Fibroblast of peridontal ligament (primary cell): Measurements from ENCODE around the gene RPTOR.

ENCODE experiments used
- DNase-seq: peaks from one replicate; pipeline ENCODE4 v3.0.0-alpha.2; 2010; ENCODE audit errors: extremely low read depth

The RPTOR gene

GRCh38 chr17:80892900-80893603 is 348.4 kb downstream of the RPTOR start:
- peak; percentile 41 for DNase-seq

- DNase-seq: no peak
Measured at GRCh38 chr17:80893604-80894438, 349.2 kb downstream of the RPTOR start.

GRCh38 chr17:80894439-80894721 is 349.7 kb downstream of the RPTOR start:
- DNase-seq: no peak

- no peak for DNase-seq
Measured at GRCh38 chr17:80894726-80895125, 350.1 kb downstream of the RPTOR start.

GRCh38 chr17:80895366-80895765 is 350.7 kb downstream of the RPTOR start:
- no peak for DNase-seq

GRCh38 chr17:80898716-80899115 is 354.1 kb downstream of the RPTOR start:
- no peak for DNase-seq

GRCh38 chr17:80899402-80900268 is 355.0 kb downstream of the RPTOR start:
- peak; percentile 30 for DNase-seq

- DNase-seq: no peak
Measured at GRCh38 chr17:80901319-80901718, 356.7 kb downstream of the RPTOR start.

GRCh38 chr17:80902197-80902962 is 357.7 kb downstream of the RPTOR start:
- DNase-seq: no peak

- DNase-seq: no peak
Measured at GRCh38 chr17:80902963-80903611, 358.4 kb downstream of the RPTOR start.

GRCh38 chr17:80904036-80904753 is 359.6 kb downstream of the RPTOR start:
- DNase-seq: no peak

- no peak for DNase-seq
Measured at GRCh38 chr17:80905586-80906230, 361.1 kb downstream of the RPTOR start.

GRCh38 chr17:80906364-80907259 is 362.0 kb downstream of the RPTOR start:
- no peak for DNase-seq

- DNase-seq: no peak
Measured at GRCh38 chr17:80907281-80907680, 362.6 kb downstream of the RPTOR start.

- DNase-seq: no peak
Measured at GRCh38 chr17:80908211-80908610, 363.6 kb downstream of the RPTOR start.

- DNase-seq: no peak
Measured at GRCh38 chr17:80908776-80909175, 364.1 kb downstream of the RPTOR start.

GRCh38 chr17:80909635-80910034 is 365.0 kb downstream of the RPTOR start:
- no peak for DNase-seq

GRCh38 chr17:80910043-80910442 is 365.4 kb downstream of the RPTOR start:
- no peak for DNase-seq

GRCh38 chr17:80912476-80912875 is 367.8 kb downstream of the RPTOR start:
- no peak for DNase-seq
